HepG2 (cell line): ENCODE results near the gene HCFC1R1. TPM values are rescaled to one million over a fixed set of nuclear protein-coding genes. Genes with fewer than 3 reads are reported as not detected.

ENCODE experiments used
- ATAC-seq: fragments of 200-7000 bp; cut with Tn5 transposase; 3 replicates; pipeline ENCODE4 v1.9.1; 2020; ENCODE audit warnings: mild to moderate bottlenecking, moderate library complexity
- BruUV-seq: library from RNA; stranded (reverse); fragments of 400-500 nt; replicated peaks from 2 replicates; lab custom pipeline; 2021; lab: Mats Ljungman, UMichigan
- CTCF ChIA-PET: fragments of 300-600 bp; formaldehyde crosslinking; extraction: SDS; loops from one replicate; lab custom pipeline; 2021; ENCODE audit warnings: low total read pairs, inconsistent platforms, low intra/inter-chr PET ratio; lab: Yijun Ruan, JAX
- POLR2A ChIA-PET: fragments of 350-600 bp; sonication (Branson Sonifier 250); formaldehyde crosslinking; loops from one replicate; lab custom pipeline; 2020; ENCODE audit warnings: antibody characterized with exemption, inconsistent platforms; lab: Yijun Ruan, JAX
- DNase-seq: peaks from one replicate; pipeline ENCODE4 v3.0.0-alpha.2; 2015; ENCODE audit warnings: low spot score
- FAIRE-seq: peaks from 3 replicates; lab custom pipeline; 2011; peaks lifted over from hg19 to GRCh38; lab: Jason Lieb, UNC
- H2AFZ ChIP-seq: one replicate; pipeline ENCODE4 v1.6.1; 2011; ENCODE audit warnings: low read length, inconsistent platforms
- H3K27ac ChIP-seq: fragments of 300-600 bp; 3 replicates; pipeline ENCODE4 v1.8.0; 2011; ENCODE audit warnings: mixed run types, mild to moderate bottlenecking, mixed read lengths, low read length, inconsistent platforms; ENCODE audit not compliant: insufficient read depth; ENCODE audit errors: extremely low read length
- H3K27me3 ChIP-seq, 2 experiments: fragments of 200-600 bp in 1 of 2; 2 replicates in 1 of 2; 3 replicates in 1 of 2; pipeline versions ENCODE4 v1.6.0 to v1.8.0; 2011; ENCODE audit warnings: low read length in 2 of 2, mild to moderate bottlenecking in 2 of 2, moderate library complexity in 2 of 2, inconsistent platforms in 1 of 2; ENCODE audit not compliant: insufficient read depth in 2 of 2, control insufficient read depth in 1 of 2
- H3K36me3 ChIP-seq, 2 experiments: fragments of 200-600 bp in 1 of 2; replicated peaks in 1 of 2; 2 replicates in 1 of 2; 3 replicates in 1 of 2; pipeline versions ENCODE4 v1.5.1 to v1.8.0; 2011; ENCODE audit warnings: low read length in 2 of 2, inconsistent platforms in 1 of 2; ENCODE audit not compliant: insufficient read depth in 2 of 2, control insufficient read depth in 1 of 2
- H3K4me1 ChIP-seq: 2 replicates; pipeline ENCODE4 v1.5.1; 2012; ENCODE audit warnings: low read length, inconsistent platforms; ENCODE audit not compliant: insufficient read depth
- H3K4me2 ChIP-seq: 2 replicates; pipeline ENCODE4 v1.6.0; 2011; ENCODE audit warnings: low read depth, low read length, inconsistent platforms
- H3K4me3 ChIP-seq, 3 experiments: fragments of 200-600 bp in 1 of 3; sonication (generic), shearing (Covaris generic) in 1 of 3; replicated peaks in 1 of 3; 2 replicates each; pipeline ENCODE4 v1.5.1; 2011 to 2016; ENCODE audit warnings: low read length in 3 of 3, inconsistent platforms in 2 of 3, low read depth in 2 of 3, mild to moderate bottlenecking in 2 of 3, control low read depth in 1 of 3, mixed read lengths in 1 of 3; ENCODE audit not compliant: insufficient read depth in 1 of 3
- H3K79me2 ChIP-seq: one replicate; pipeline ENCODE4 v1.6.1; 2011; ENCODE audit warnings: low read length, inconsistent platforms; ENCODE audit not compliant: insufficient read depth
- H3K9ac ChIP-seq: 2 replicates; pipeline ENCODE4 v1.6.0; 2011; ENCODE audit warnings: mild to moderate bottlenecking, low read depth, low read length, inconsistent platforms; ENCODE audit not compliant: insufficient read depth
- H3K9me3 ChIP-seq: 2 replicates; pipeline ENCODE4 v1.5.1; 2012; ENCODE audit warnings: mild to moderate bottlenecking, low read length
- H4K20me1 ChIP-seq: 2 replicates; pipeline ENCODE4 v1.6.0; 2011; ENCODE audit warnings: inconsistent platforms, mild to moderate bottlenecking, low read length, moderate library complexity; ENCODE audit not compliant: insufficient read depth
- CCDC6 ChIP-seq: sonication (generic); formaldehyde crosslinking; IDR thresholded peaks from 2 replicates; pipeline ENCODE4 v1.8.1; 2022; ENCODE audit warnings: mild to moderate bottlenecking, missing genetic modification reagents, moderate library complexity
- IRX3 ChIP-seq: sonication (generic); formaldehyde crosslinking; IDR thresholded peaks from 2 replicates; pipeline ENCODE4 v1.8.1; 2023; ENCODE audit warnings: mild to moderate bottlenecking, low read depth, missing genetic modification reagents, borderline replicate concordance
- ISX ChIP-seq: sonication (generic); formaldehyde crosslinking; conservative IDR thresholded peaks from 2 replicates; pipeline ENCODE4 v1.5.0; 2020; ENCODE audit warnings: missing genetic modification reagents
- JUNB ChIP-seq: sonication (generic); formaldehyde crosslinking; IDR thresholded peaks from 2 replicates; pipeline ENCODE4 v1.8.0; 2022; ENCODE audit warnings: missing genetic modification reagents, mild to moderate bottlenecking, borderline replicate concordance
- NRL ChIP-seq: sonication (generic); formaldehyde crosslinking; IDR thresholded peaks from 2 replicates; pipeline ENCODE4 v1.5.0; 2020; ENCODE audit warnings: missing genetic modification reagents, mild to moderate bottlenecking, moderate library complexity, borderline replicate concordance
- ZNF34 ChIP-seq: sonication (generic); formaldehyde crosslinking; IDR thresholded peaks from 2 replicates; pipeline ENCODE4 v1.4.0; 2020; ENCODE audit warnings: mild to moderate bottlenecking, missing genetic modification reagents, borderline replicate concordance
- whole genome bisulfite sequencing: methylation state at CpG from one replicate; pipeline ENCODE4 v1.1.6; 2017; ENCODE audit warnings: low lambda C conversion rate; 5-methylcytosine and 5-hydroxymethylcytosine counted together
- in situ Hi-C: cut with HindIII; loops from 2 replicates; pipeline ENCODE4 v1.10.0; 2017; ENCODE audit warnings: low pct_unique_long_range_greater_than_20kb; ENCODE audit not compliant: extremely low pct_ligation_motif_present
- intact Hi-C: fragments of 100-400 bp; cut with micrococcal nuclease; formaldehyde crosslinking; loops from one replicate; pipeline ENCODE4 v1.10.0; 2022; ENCODE audit not compliant: unreplicated experiment
- polyA plus RNA-seq, 8 experiments: library from polyadenylated mRNA; depleted of rRNA in 3 of 8; stranded (reverse) in 7 of 8; unstranded in 1 of 8; fragments of >200 nt; fragmentation: Illumina TruSeq in 4 of 8; extraction: Trizol in 4 of 8; gene quantifications; 2 replicates each; pipeline versions ENCODE4 v1.2.1 to v1.2.3, GENCODE V29; 2011 to 2016; ENCODE audit warnings: low read depth in 4 of 8, missing spikeins in 1 of 8, mixed read lengths in 1 of 8; ENCODE audit not compliant: insufficient read depth in 1 of 8
- total RNA-seq, 5 experiments: library from RNA; depleted of rRNA; stranded (reverse); fragments of >200 nt; fragmentation: Illumina TruSeq; extraction: Trizol; gene quantifications; 2 replicates each; pipeline ENCODE4 v1.2.3, GENCODE V29; 2016; ENCODE audit warnings: low read depth in 1 of 5
- TF ChIP-seq, protein P1 (sequence below): IDR thresholded peaks from 2 replicates; pipeline ENCODE4 v1.6.1; 2018; ENCODE audit warnings: missing genetic modification reagents
- TF ChIP-seq, protein P2 (sequence below): conservative IDR thresholded peaks from 2 replicates; pipeline ENCODE4 v1.6.1; 2018; ENCODE audit warnings: missing genetic modification reagents
- TF ChIP-seq, protein P3 (sequence below): sonication (generic); formaldehyde crosslinking; IDR thresholded peaks from 2 replicates; pipeline ENCODE4 v1.5.0; 2020; ENCODE audit warnings: mild to moderate bottlenecking, missing genetic modification reagents, borderline replicate concordance
- TF ChIP-seq, protein P4 (sequence below): sonication (generic); formaldehyde crosslinking; IDR thresholded peaks from 2 replicates; pipeline ENCODE4 v1.5.1; 2020; ENCODE audit warnings: mild to moderate bottlenecking, missing genetic modification reagents, moderate library complexity
- TF ChIP-seq, protein P5 (sequence below): sonication (generic); formaldehyde crosslinking; IDR thresholded peaks from 2 replicates; pipeline ENCODE4 v1.5.0; 2020; ENCODE audit warnings: missing genetic modification reagents

The HCFC1R1 gene
- total and polyA plus RNA-seq, 2 of the 13 experiments (the other 11 are each of a cell fraction or from before 2014, with no cell fraction given): 13.8 to 16.1 TPM

GRCh38 chr16:3017344-3017743 is 6.4 kb downstream of the HCFC1R1 start:
- BruUV-seq: no TSS peak
- DNase-seq (no peak), ATAC-seq (no peak), FAIRE-seq (no peak)
- peak overlapping the region; percentile 36 to 57 (median 45); a peak in 5 of 6 replicates for H3K4me3 ChIP-seq
- peaks cover 85% of the 10 kb centered on the region for H3K4me1 ChIP-seq
- intact Hi-C loops: no loop called here
- H3K9me3 ChIP-seq: no peaks in the 10 kb centered on the region
- H3K27ac ChIP-seq: no peak overlapping the region
- ChIA-PET POLR2A (interaction anchor here (18.8 kb wide), 1 partner anchor 8 kb away, joined by 750 read pairs; the partner anchor contains the start of gene CLDN9), CTCF (interaction anchor here (0.6 to 0.9 kb wide), 2 partner anchors 11 to 141 kb away, joined by 3 read pairs; no protein-coding TSS in a partner anchor)
- H3K9ac ChIP-seq: peak overlapping the region; percentile 26
- peak overlapping the region; percentile 74 for H3K4me2 ChIP-seq
- peaks cover 4 to 12% of the 10 kb centered on the region in 2 experiments; a peak in 4 of 5 replicates for H3K27me3 ChIP-seq
- peaks cover 12% of the 10 kb centered on the region; the same call in 1 of the 2 replicates for H4K20me1 ChIP-seq
- H3K36me3 ChIP-seq: no peaks in the 10 kb centered on the region; a peak in 1 of 5 replicates
- H2AFZ ChIP-seq: no peak overlapping the region
- in situ Hi-C loops: no loop called here
- WGBS: 41% methylated on average over 5 of the region's 20 CpGs
- peaks cover under 1% of the 10 kb centered on the region for H3K79me2 ChIP-seq
- 0 out of 2 replicates have a peak, but pooled peaks have one; percentile 20 for TF ChIP-seq NRL (CRISPR knock-in tag)
- TF ChIP-seq, protein P1, sequence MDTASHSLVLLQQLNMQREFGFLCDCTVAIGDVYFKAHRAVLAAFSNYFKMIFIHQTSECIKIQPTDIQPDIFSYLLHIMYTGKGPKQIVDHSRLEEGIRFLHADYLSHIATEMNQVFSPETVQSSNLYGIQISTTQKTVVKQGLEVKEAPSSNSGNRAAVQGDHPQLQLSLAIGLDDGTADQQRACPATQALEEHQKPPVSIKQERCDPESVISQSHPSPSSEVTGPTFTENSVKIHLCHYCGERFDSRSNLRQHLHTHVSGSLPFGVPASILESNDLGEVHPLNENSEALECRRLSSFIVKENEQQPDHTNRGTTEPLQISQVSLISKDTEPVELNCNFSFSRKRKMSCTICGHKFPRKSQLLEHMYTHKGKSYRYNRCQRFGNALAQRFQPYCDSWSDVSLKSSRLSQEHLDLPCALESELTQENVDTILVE: no peak
- TF ChIP-seq ZNF34 (CRISPR knock-in tag): no peak
- TF ChIP-seq ISX (CRISPR knock-in tag): no peak
- 0 out of 2 replicates have a peak, but pooled peaks have one; percentile 52 for TF ChIP-seq IRX3 (CRISPR knock-in tag)
- no peak for TF ChIP-seq CCDC6 (CRISPR knock-in tag)
- TF ChIP-seq, protein P2, sequence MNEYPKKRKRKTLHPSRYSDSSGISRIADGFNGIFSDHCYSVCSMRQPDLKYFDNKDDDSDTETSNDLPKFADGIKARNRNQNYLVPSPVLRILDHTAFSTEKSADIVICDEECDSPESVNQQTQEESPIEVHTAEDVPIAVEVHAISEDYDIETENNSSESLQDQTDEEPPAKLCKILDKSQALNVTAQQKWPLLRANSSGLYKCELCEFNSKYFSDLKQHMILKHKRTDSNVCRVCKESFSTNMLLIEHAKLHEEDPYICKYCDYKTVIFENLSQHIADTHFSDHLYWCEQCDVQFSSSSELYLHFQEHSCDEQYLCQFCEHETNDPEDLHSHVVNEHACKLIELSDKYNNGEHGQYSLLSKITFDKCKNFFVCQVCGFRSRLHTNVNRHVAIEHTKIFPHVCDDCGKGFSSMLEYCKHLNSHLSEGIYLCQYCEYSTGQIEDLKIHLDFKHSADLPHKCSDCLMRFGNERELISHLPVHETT: no peak
- TF ChIP-seq JUNB (CRISPR knock-in tag): no peak
- TF ChIP-seq, protein P3, sequence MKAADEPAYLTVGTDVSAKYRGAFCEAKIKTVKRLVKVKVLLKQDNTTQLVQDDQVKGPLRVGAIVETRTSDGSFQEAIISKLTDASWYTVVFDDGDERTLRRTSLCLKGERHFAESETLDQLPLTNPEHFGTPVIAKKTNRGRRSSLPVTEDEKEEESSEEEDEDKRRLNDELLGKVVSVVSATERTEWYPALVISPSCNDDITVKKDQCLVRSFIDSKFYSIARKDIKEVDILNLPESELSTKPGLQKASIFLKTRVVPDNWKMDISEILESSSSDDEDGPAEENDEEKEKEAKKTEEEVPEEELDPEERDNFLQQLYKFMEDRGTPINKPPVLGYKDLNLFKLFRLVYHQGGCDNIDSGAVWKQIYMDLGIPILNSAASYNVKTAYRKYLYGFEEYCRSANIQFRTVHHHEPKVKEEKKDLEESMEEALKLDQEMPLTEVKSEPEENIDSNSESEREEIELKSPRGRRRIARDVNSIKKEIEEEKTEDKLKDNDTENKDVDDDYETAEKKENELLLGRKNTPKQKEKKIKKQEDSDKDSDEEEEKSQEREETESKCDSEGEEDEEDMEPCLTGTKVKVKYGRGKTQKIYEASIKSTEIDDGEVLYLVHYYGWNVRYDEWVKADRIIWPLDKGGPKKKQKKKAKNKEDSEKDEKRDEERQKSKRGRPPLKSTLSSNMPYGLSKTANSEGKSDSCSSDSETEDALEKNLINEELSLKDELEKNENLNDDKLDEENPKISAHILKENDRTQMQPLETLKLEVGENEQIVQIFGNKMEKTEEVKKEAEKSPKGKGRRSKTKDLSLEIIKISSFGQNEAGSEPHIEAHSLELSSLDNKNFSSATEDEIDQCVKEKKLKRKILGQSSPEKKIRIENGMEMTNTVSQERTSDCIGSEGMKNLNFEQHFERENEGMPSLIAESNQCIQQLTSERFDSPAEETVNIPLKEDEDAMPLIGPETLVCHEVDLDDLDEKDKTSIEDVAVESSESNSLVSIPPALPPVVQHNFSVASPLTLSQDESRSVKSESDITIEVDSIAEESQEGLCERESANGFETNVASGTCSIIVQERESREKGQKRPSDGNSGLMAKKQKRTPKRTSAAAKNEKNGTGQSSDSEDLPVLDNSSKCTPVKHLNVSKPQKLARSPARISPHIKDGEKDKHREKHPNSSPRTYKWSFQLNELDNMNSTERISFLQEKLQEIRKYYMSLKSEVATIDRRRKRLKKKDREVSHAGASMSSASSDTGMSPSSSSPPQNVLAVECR (CRISPR knock-in tag): 0 out of 2 replicates have a peak, but pooled peaks have one; percentile 3
- TF ChIP-seq, protein P4, sequence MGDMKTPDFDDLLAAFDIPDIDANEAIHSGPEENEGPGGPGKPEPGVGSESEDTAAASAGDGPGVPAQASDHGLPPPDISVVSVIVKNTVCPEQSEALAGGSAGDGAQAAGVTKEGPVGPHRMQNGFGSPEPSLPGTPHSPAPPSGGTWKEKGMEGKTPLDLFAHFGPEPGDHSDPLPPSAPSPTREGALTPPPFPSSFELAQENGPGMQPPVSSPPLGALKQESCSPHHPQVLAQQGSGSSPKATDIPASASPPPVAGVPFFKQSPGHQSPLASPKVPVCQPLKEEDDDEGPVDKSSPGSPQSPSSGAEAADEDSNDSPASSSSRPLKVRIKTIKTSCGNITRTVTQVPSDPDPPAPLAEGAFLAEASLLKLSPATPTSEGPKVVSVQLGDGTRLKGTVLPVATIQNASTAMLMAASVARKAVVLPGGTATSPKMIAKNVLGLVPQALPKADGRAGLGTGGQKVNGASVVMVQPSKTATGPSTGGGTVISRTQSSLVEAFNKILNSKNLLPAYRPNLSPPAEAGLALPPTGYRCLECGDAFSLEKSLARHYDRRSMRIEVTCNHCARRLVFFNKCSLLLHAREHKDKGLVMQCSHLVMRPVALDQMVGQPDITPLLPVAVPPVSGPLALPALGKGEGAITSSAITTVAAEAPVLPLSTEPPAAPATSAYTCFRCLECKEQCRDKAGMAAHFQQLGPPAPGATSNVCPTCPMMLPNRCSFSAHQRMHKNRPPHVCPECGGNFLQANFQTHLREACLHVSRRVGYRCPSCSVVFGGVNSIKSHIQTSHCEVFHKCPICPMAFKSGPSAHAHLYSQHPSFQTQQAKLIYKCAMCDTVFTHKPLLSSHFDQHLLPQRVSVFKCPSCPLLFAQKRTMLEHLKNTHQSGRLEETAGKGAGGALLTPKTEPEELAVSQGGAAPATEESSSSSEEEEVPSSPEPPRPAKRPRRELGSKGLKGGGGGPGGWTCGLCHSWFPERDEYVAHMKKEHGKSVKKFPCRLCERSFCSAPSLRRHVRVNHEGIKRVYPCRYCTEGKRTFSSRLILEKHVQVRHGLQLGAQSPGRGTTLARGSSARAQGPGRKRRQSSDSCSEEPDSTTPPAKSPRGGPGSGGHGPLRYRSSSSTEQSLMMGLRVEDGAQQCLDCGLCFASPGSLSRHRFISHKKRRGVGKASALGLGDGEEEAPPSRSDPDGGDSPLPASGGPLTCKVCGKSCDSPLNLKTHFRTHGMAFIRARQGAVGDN (CRISPR knock-in tag): peak; percentile 58
- TF ChIP-seq, protein P5, sequence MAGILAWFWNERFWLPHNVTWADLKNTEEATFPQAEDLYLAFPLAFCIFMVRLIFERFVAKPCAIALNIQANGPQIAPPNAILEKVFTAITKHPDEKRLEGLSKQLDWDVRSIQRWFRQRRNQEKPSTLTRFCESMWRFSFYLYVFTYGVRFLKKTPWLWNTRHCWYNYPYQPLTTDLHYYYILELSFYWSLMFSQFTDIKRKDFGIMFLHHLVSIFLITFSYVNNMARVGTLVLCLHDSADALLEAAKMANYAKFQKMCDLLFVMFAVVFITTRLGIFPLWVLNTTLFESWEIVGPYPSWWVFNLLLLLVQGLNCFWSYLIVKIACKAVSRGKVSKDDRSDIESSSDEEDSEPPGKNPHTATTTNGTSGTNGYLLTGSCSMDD (CRISPR knock-in tag): no peak
